SU-DHL-6 (cell line): ENCODE data around the gene COL23A1.

Source experiments
- H2AFZ ChIP-seq: fragments of 200-600 bp; sonication (generic); 2 replicates; pipeline ENCODE4 v1.6.1; 2014; ENCODE audit warnings: low read depth, mild to moderate bottlenecking, moderate library complexity, mixed read lengths, antibody characterized with exemption, low read length; ENCODE audit not compliant: severe bottlenecking
- H3F3A ChIP-seq: fragments of 200-600 bp; shearing (Covaris generic); 2 replicates; pipeline ENCODE4 v1.6.0; 2016; ENCODE audit warnings: antibody characterized with exemption, mild to moderate bottlenecking; ENCODE audit not compliant: insufficient read depth
- H3K27ac ChIP-seq: fragments of 200-600 bp; sonication (generic); 2 replicates; pipeline ENCODE4 v1.5.1; 2016; ENCODE audit warnings: low read depth, mild to moderate bottlenecking, low read length, moderate library complexity, mixed read lengths
- H3K27me3 ChIP-seq: fragments of 200-600 bp; sonication (generic), shearing (Covaris generic); 2 replicates; pipeline ENCODE4 v1.6.0; 2014; ENCODE audit warnings: mild to moderate bottlenecking, low read length
- H3K36me3 ChIP-seq: fragments of 200-600 bp; sonication (generic); 2 replicates; pipeline ENCODE4 v1.6.1; 2014; ENCODE audit warnings: mild to moderate bottlenecking, low read length, mixed read lengths
- H3K4me2 ChIP-seq: fragments of 300-600, 200-600 bp; shearing (Covaris generic), sonication (generic); 2 replicates; pipeline ENCODE4 v1.6.0; 2014; ENCODE audit warnings: low read length, low read depth, mild to moderate bottlenecking; ENCODE audit not compliant: poor library complexity, severe bottlenecking
- H3K4me3 ChIP-seq: fragments of 200-600 bp; sonication (generic); 2 replicates; pipeline ENCODE4 v1.5.1; 2014; ENCODE audit warnings: antibody characterized with exemption, low read length, mild to moderate bottlenecking, mixed read lengths; ENCODE audit not compliant: insufficient read depth, poor library complexity, severe bottlenecking
- H3K79me2 ChIP-seq: fragments of 200-600 bp; sonication (generic); 2 replicates; pipeline ENCODE4 v1.6.1; 2014; ENCODE audit warnings: mild to moderate bottlenecking, low read length, moderate library complexity; ENCODE audit not compliant: insufficient read depth
- H3K9ac ChIP-seq: fragments of 200-600 bp; sonication (generic); 2 replicates; pipeline ENCODE4 v1.7.0; 2014; ENCODE audit warnings: mild to moderate bottlenecking, low read length
- H3K9me2 ChIP-seq: fragments of 200-600 bp; sonication (generic); replicated peaks from 2 replicates; pipeline ENCODE4 v1.6.1; 2014; ENCODE audit warnings: low read length; ENCODE audit not compliant: insufficient read depth
- H3K9me3 ChIP-seq: fragments of 200-600 bp; sonication (generic); 2 replicates; pipeline ENCODE4 v1.6.1; 2014; ENCODE audit warnings: low read length, mixed read lengths; ENCODE audit not compliant: insufficient read depth
- H4K20me1 ChIP-seq: fragments of 200-600 bp; sonication (generic); 2 replicates; pipeline ENCODE4 v1.6.1; 2014; ENCODE audit warnings: low read depth, mild to moderate bottlenecking, antibody characterized with exemption, low read length, moderate library complexity, mixed read lengths
- EZH2phosphoT487 ChIP-seq: fragments of 200-600 bp; sonication (generic), shearing (Covaris generic); conservative IDR thresholded peaks from 2 replicates; pipeline ENCODE4 v1.6.1; 2018; ENCODE audit warnings: mild to moderate bottlenecking, antibody characterized with exemption, low read length, moderate library complexity, mixed read lengths
- TF ChIP-seq, protein P1 (sequence below): fragments of 200-600 bp; sonication (generic); IDR thresholded peaks from one replicate; pipeline ENCODE4 v1.5.1; 2017; ENCODE audit warnings: antibody characterized with exemption, mild to moderate bottlenecking, low read length, moderate library complexity; ENCODE audit not compliant: insufficient read depth, poor library complexity, severe bottlenecking

Gene COL23A1

DNA sequence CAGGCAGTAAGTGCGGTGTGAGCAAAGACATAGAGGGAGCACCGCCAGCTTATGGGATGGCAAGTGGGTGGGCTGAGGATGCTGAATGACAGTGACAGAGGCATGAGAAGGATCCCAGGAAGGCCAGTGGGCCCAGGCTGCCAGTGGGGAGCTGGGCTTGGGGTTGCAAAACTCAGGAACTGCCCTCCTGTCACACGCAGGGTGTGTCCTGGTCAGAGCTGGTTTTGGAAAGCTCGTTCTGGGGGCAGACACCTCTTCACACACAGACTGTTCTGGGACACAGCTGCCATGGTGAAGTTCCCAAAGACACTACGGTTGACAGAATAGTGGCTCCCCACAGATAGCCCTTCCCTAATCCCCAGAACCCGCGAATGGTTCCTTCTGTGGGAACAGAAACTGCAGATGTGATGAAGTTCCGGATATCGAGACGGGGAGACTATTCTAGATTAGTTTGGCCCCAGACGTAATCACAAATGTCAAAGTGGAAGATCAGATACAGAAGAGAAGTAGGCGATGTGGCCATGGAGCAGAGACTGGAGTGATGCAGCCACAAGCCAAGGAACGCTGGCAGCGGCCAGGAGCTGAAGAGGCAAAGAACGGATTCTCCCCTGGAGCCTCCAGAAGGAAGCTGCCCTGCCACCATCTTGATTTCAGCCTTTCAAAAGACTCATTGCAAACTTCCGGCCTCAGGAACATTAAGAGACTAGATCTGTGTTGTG, 159.0 kb downstream of the COL23A1 start:
- no peaks in the 10 kb centered on the region for H3K27me3 ChIP-seq

GRCh38 chr5:178430186-178431062, 159.8 kb downstream of the COL23A1 start:
- Histone ChIP-seq H3K4me2 (no peak overlapping the region), H2AFZ (no peak overlapping the region), H3F3A (no peaks in the 10 kb centered on the region), H3K79me2 (no peaks in the 10 kb centered on the region), H3K9me2 (no peaks in the 10 kb centered on the region), H3K27ac (no peak overlapping the region), H4K20me1 (no peaks in the 10 kb centered on the region), H3K4me3 (no peak overlapping the region), H3K27me3 (no peaks in the 10 kb centered on the region), H3K9me3 (no peaks in the 10 kb centered on the region), H3K36me3 (no peaks in the 10 kb centered on the region), H3K9ac (no peak overlapping the region)
- TF ChIP-seq, protein P1, sequence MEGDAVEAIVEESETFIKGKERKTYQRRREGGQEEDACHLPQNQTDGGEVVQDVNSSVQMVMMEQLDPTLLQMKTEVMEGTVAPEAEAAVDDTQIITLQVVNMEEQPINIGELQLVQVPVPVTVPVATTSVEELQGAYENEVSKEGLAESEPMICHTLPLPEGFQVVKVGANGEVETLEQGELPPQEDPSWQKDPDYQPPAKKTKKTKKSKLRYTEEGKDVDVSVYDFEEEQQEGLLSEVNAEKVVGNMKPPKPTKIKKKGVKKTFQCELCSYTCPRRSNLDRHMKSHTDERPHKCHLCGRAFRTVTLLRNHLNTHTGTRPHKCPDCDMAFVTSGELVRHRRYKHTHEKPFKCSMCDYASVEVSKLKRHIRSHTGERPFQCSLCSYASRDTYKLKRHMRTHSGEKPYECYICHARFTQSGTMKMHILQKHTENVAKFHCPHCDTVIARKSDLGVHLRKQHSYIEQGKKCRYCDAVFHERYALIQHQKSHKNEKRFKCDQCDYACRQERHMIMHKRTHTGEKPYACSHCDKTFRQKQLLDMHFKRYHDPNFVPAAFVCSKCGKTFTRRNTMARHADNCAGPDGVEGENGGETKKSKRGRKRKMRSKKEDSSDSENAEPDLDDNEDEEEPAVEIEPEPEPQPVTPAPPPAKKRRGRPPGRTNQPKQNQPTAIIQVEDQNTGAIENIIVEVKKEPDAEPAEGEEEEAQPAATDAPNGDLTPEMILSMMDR: no peak
- no peak for TF ChIP-seq EZH2phosphoT487

More for the DNA sequence above, 159.0 kb downstream of the COL23A1 start:
- Histone ChIP-seq H3K4me2 (no peak overlapping the region), H3K27ac (no peak overlapping the region), H3F3A (no peaks in the 10 kb centered on the region), H3K4me3 (no peak overlapping the region), H4K20me1 (no peaks in the 10 kb centered on the region), H3K9ac (no peak overlapping the region), H3K36me3 (no peaks in the 10 kb centered on the region), H3K79me2 (no peaks in the 10 kb centered on the region), H2AFZ (no peak overlapping the region), H3K9me3 (no peaks in the 10 kb centered on the region), H3K9me2 (no peaks in the 10 kb centered on the region)
- no peak for TF ChIP-seq EZH2phosphoT487
- TF ChIP-seq, protein P1: no peak

DNA sequence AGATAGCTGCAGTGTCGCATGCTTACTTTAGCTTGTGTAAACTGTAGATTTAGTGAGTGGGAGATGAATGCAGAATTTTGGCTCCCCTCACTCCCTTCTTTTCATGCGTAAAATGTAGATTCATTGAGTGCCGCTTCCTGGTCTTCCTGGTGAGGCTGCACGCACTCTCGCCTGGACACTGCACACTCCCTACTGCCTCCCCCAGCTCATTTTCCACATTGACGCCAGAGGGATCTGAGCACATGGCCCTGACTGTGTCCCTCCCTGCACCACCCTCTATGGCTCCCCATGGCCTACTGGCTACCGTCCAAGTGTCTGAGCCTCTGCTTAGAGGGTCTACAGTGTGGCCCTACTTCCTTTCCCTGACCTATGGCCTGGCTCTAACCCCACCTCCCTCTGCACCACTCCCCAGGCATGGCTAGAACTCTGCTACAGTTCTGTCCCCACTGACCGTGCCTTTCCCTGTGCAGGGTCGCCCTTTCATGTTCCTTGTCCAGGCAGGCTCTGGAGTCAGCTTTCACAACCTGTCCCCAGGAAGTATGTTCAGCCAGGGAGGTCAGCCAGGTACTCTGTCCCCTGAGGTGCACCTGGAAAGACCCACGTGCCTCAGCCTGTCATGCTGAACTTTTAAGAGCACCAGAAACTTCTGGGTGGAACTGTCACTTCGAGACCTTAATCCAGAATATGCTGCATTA, 160.6 kb downstream of the COL23A1 start:
- Histone ChIP-seq H3K27ac (no peak overlapping the region), H3K4me3 (no peak overlapping the region)

More for the DNA sequence above, 160.6 kb downstream of the COL23A1 start:
- Histone ChIP-seq H3K9ac (no peak overlapping the region), H3K27me3 (no peaks in the 10 kb centered on the region), H4K20me1 (no peaks in the 10 kb centered on the region), H3K79me2 (no peaks in the 10 kb centered on the region), H3K4me2 (no peak overlapping the region), H3K9me2 (no peaks in the 10 kb centered on the region), H2AFZ (no peak overlapping the region), H3F3A (no peaks in the 10 kb centered on the region), H3K36me3 (no peaks in the 10 kb centered on the region), H3K9me3 (no peaks in the 10 kb centered on the region)
- TF ChIP-seq, protein P1: no peak
- TF ChIP-seq EZH2phosphoT487: no peak
